Measurements from ENCODE around the gene DLG2.

DNA sequence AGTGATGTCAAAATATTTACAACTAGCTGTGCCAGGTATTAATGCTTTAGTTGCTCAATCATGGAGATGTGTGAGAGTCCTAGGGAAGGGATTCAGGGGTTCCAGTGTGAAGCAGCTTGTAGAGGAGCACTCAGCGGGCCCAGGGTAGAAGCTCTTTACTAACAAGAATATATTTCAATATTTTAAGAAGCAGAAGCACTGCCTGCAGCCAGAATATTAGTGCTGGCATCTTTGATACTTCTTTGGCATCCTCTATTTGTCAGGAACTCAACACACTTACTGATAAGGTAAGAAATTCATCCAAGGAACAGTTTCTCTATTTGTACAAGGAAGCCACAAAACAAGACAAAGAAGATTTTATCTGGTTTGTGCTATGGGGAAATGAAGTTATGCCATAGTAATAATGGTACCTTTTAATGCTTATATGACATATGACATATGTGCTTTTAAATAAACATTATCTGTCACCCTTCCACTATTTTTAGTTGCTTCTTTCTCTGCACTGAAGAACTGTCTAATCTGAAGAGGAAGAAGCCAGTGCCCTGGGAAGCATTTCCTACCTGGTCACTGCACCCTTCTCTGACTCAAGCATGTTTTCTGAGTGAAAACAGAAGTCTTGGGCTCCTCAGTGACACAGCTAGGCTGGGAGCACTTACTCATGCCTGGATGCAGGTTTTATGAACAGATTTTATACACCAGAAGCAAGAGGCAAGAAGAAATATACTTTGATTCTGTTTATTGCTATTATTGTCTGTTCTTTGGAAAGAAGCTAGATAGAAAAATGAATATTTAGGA, 1952.8 kb downstream of the DLG2 start:
- TF ChIP-seq POLR2A (IDR thresholded peaks at IDR 0.05) (no peak), CTCF (IDR thresholded peaks at IDR 0.05) (no peak)
